ENCODE data around the gene CHEK2. TPM values are rescaled to one million over a fixed set of nuclear protein-coding genes. Genes with fewer than 3 reads are reported as not detected.
"Not testable (repeated sequence)": the region's sequence is repeated elsewhere in the genome, so short reads cannot be mapped to it uniquely, and the experiment has no call there.

CHEK2 gene
- total and polyA plus RNA-seq, 10 donors = 8.1 to 21.2 (median 12.2) TPM

GRCh38 chr22:28768701-28769393 is 27.2 kb upstream of the CHEK2 start:
- Histone ChIP-seq H3K27ac (no peak overlapping the region), H3K4me3 (no peak overlapping the region), H3K9me3 (peaks cover 0 to 8% (median 3%) of the 10 kb centered on the region in 8 donors), H3K4me1 (peaks cover 0 to 14% (median 10%) of the 10 kb centered on the region in 6 donors), H3K36me3 (no peaks in the 10 kb centered on the region), H3K27me3 (replicated peaks in 1 of 7) (no peaks in the 10 kb centered on the region)
- intact Hi-C loops (cut with DNase I; ENCODE audit: low total_unique reads) = no loop called here
- TF ChIP-seq, protein P1, sequence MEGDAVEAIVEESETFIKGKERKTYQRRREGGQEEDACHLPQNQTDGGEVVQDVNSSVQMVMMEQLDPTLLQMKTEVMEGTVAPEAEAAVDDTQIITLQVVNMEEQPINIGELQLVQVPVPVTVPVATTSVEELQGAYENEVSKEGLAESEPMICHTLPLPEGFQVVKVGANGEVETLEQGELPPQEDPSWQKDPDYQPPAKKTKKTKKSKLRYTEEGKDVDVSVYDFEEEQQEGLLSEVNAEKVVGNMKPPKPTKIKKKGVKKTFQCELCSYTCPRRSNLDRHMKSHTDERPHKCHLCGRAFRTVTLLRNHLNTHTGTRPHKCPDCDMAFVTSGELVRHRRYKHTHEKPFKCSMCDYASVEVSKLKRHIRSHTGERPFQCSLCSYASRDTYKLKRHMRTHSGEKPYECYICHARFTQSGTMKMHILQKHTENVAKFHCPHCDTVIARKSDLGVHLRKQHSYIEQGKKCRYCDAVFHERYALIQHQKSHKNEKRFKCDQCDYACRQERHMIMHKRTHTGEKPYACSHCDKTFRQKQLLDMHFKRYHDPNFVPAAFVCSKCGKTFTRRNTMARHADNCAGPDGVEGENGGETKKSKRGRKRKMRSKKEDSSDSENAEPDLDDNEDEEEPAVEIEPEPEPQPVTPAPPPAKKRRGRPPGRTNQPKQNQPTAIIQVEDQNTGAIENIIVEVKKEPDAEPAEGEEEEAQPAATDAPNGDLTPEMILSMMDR (IDR thresholded peaks at IDR 0.05 in 8 of 11, conservative IDR thresholded peaks at IDR 0.05 in 3 of 11) = no peak
- no peak for TF ChIP-seq POLR2A (IDR thresholded peaks at IDR 0.05)
- TF ChIP-seq POLR2AphosphoS5 (IDR thresholded peaks at IDR 0.05) = no peak
- WGBS, 5 donors = 87 to 97% (median 90%) methylated on average over 6 of the region's 6 CpGs
- DNase-seq = no peak

DNA sequence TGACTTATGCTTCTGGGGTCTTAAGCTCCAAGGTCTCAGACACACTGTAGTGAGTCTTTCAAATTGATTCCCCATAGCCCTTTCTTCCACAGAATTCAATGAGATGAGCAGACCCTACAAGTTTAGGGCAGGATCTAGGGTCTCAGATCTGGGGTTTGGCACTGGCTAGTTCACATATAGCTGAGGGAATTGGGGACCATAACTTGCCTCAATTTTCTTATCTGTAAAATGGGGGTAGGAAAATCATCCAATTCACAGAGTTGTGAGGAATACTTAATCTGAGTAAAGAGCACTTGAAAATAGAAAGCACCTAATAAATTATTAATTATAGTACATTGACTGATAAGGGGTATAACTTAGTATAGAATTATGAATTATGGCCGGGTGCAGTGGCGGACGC is 25.0 kb upstream of the CHEK2 start:
- Histone ChIP-seq H3K36me3 (no peaks in the 10 kb centered on the region), H3K4me3 (no peak overlapping the region), H3K27me3 (replicated peaks in 1 of 7) (no peaks in the 10 kb centered on the region), H3K9me3 (peaks cover 0 to 8% (median 3%) of the 10 kb centered on the region in 8 donors), H3K27ac (no peak overlapping the region), H3K4me1 (no peaks in the 10 kb centered on the region)
- intact Hi-C loops (cut with DNase I; ENCODE audit: low total_unique reads) = no loop called here
- TF ChIP-seq, protein P1 (IDR thresholded peaks at IDR 0.05 in 8 of 11, conservative IDR thresholded peaks at IDR 0.05 in 3 of 11) = no peak
- TF ChIP-seq POLR2A (IDR thresholded peaks at IDR 0.05) (no peak), POLR2AphosphoS5 (IDR thresholded peaks at IDR 0.05) (no peak)
- DNase-seq = no peak
- 83 to 99% (median 95%) methylated on average over 3 of the region's 3 CpGs for WGBS, 5 donors

- peaks cover 0 to 20% (median 12%) of the 10 kb centered on the region in 6 donors for H3K4me1 ChIP-seq
- 82 to 99% (median 91%) methylated on average over 4 of the region's 4 CpGs for WGBS, 5 donors
Observed at GRCh38 chr22:28762000-28762399, 20.4 kb upstream of the CHEK2 start.

GRCh38 chr22:28761449-28761755 is 19.8 kb upstream of the CHEK2 start:
- H3K4me1 ChIP-seq = peaks cover 0 to 20% (median 12%) of the 10 kb centered on the region in 6 donors
- intact Hi-C loops (cut with DNase I; ENCODE audit: low total_unique reads) = no loop called here
- H3K27ac ChIP-seq = no peak overlapping the region
- H3K27me3 ChIP-seq (replicated peaks in 1 of 7) = no peaks in the 10 kb centered on the region
- TF ChIP-seq, protein P1 (IDR thresholded peaks at IDR 0.05 in 8 of 11, conservative IDR thresholded peaks at IDR 0.05 in 3 of 11) = no peak
- TF ChIP-seq POLR2A (IDR thresholded peaks at IDR 0.05) (no peak), POLR2AphosphoS5 (IDR thresholded peaks at IDR 0.05) (no peak)
- peaks cover 0 to 12% (median 2%) of the 10 kb centered on the region in 6 donors for H3K36me3 ChIP-seq
- H3K4me3 ChIP-seq = no peak overlapping the region
- 93 to 96% (median 95%) methylated on average over 10 of the region's 10 CpGs for WGBS, 5 donors
- DNase-seq = peak; percentile 23
- H3K9me3 ChIP-seq = no peaks in the 10 kb centered on the region

More at GRCh38 chr22:28762000-28762399, 20.4 kb upstream of the CHEK2 start:
- H3K36me3 ChIP-seq = peaks cover 0 to 11% (median 2%) of the 10 kb centered on the region in 6 donors
- intact Hi-C loops (cut with DNase I; ENCODE audit: low total_unique reads); H3K27me3 ChIP-seq (replicated peaks in 1 of 7); H3K4me3 ChIP-seq; H3K9me3 ChIP-seq; H3K27ac ChIP-seq: not testable (repeated sequence)
- DNase-seq = peak; percentile 29

All from spleen (tissue), 11 donors.